Endothelial cell of umbilical vein (primary cell): ENCODE results near the gene CFAP70. TPM values are rescaled to one million over a fixed set of nuclear protein-coding genes. Genes with fewer than 3 reads are reported as not detected.

Experiments
- BruUV-seq: library from RNA; stranded (reverse); fragments of 400-500 nt; replicated peaks from 2 replicates; lab custom pipeline; 2021; lab: Mats Ljungman, UMichigan
- CTCF ChIA-PET: fragments of 300-600, 350-600 bp; sonication (Branson Sonifier 250); formaldehyde crosslinking; loops from one replicate; lab custom pipeline; 2021; ENCODE audit warnings: antibody characterized with exemption, inconsistent platforms; lab: Charles Lee
- POLR2A ChIA-PET: fragments of 300-600, 350-600 bp; sonication (Branson Sonifier 250); formaldehyde crosslinking; loops from one replicate; lab custom pipeline; 2021; ENCODE audit warnings: antibody characterized with exemption, inconsistent platforms; lab: Charles Lee
- DNase-seq: peaks from one replicate; pipeline ENCODE4 v3.0.0-alpha.2; 2011; ENCODE audit warnings: low read depth, low spot score
- FAIRE-seq: peaks from 2 replicates; lab custom pipeline; 2011; peaks lifted over from hg19 to GRCh38; lab: Jason Lieb, UNC
- H2AFZ ChIP-seq: 2 replicates; pipeline ENCODE4 v1.6.0; 2012; ENCODE audit warnings: low read depth, low read length, control low read depth, inconsistent platforms
- H3K27ac ChIP-seq: 2 replicates; pipeline ENCODE4 v1.5.1; 2011; ENCODE audit warnings: low read depth, mild to moderate bottlenecking, control low read depth, low read length, moderate library complexity; ENCODE audit not compliant: insufficient read depth
- H3K27me3 ChIP-seq, 2 experiments: 2 replicates each; pipeline versions ENCODE4 v1.6.0 to v1.6.1; 2011; ENCODE audit warnings: low read length in 2 of 2, mixed read lengths in 1 of 2; ENCODE audit not compliant: control insufficient read depth in 2 of 2, insufficient read depth in 2 of 2
- H3K36me3 ChIP-seq, 2 experiments: 2 replicates in 1 of 2; 3 replicates in 1 of 2; pipeline ENCODE4 v1.5.1; 2011; ENCODE audit warnings: low read length in 2 of 2, mild to moderate bottlenecking in 1 of 2, moderate library complexity in 1 of 2; ENCODE audit not compliant: control insufficient read depth in 2 of 2, insufficient read depth in 2 of 2; ENCODE audit errors: extremely low read depth in 1 of 2
- H3K4me1 ChIP-seq: 3 replicates; pipeline ENCODE4 v1.5.1; 2011; ENCODE audit warnings: mild to moderate bottlenecking, low read length; ENCODE audit not compliant: control insufficient read depth, insufficient read depth; ENCODE audit errors: extremely low read depth
- H3K4me2 ChIP-seq: 2 replicates; pipeline ENCODE4 v1.6.1; 2011; ENCODE audit warnings: low read length, control low read depth, mixed read lengths; ENCODE audit not compliant: insufficient read depth
- H3K4me3 ChIP-seq, 3 experiments: fragments of 200-600 bp in 1 of 3; sonication (generic), shearing (Covaris generic) in 1 of 3; replicated peaks in 1 of 3; 2 replicates each; pipeline ENCODE4 v1.5.1; 2011 to 2016; ENCODE audit warnings: control low read depth in 3 of 3, low read length in 3 of 3, mild to moderate bottlenecking in 2 of 3, inconsistent platforms in 1 of 3, low read depth in 1 of 3, moderate library complexity in 1 of 3; ENCODE audit not compliant: insufficient read depth in 1 of 3
- H3K79me2 ChIP-seq: 2 replicates; pipeline ENCODE4 v1.6.0; 2012; ENCODE audit warnings: low read length, inconsistent platforms; ENCODE audit not compliant: control insufficient read depth, insufficient read depth
- H3K9ac ChIP-seq: replicated peaks from 2 replicates; pipeline ENCODE3; 2011; ENCODE audit warnings: low read length, control low read depth; ENCODE audit not compliant: insufficient read depth; ENCODE audit errors: extremely low read depth
- H3K9me1 ChIP-seq: replicated peaks from 3 replicates; pipeline ENCODE4 v1.6.0; 2011; ENCODE audit warnings: mild to moderate bottlenecking, low read length; ENCODE audit not compliant: control insufficient read depth, insufficient read depth; ENCODE audit errors: extremely low read depth
- H3K9me3 ChIP-seq: replicated peaks from 2 replicates; pipeline ENCODE4 v1.5.1; 2012; ENCODE audit warnings: low read length, inconsistent platforms; ENCODE audit not compliant: control insufficient read depth, insufficient read depth
- H4K20me1 ChIP-seq: replicated peaks from 2 replicates; pipeline ENCODE3; 2011; ENCODE audit warnings: mild to moderate bottlenecking, low read length; ENCODE audit not compliant: control insufficient read depth, insufficient read depth; ENCODE audit errors: extremely low read depth
- EZH2 ChIP-seq: IDR thresholded peaks from 2 replicates; pipeline ENCODE4 v1.6.1; 2012; ENCODE audit warnings: borderline replicate concordance, low read depth, mild to moderate bottlenecking, moderate library complexity, low read length, inconsistent platforms; ENCODE audit not compliant: severe bottlenecking
- FOS ChIP-seq: IDR thresholded peaks from 2 replicates; pipeline ENCODE4 v1.6.1; 2011; ENCODE audit warnings: mild to moderate bottlenecking, low read length, moderate library complexity, borderline replicate concordance; ENCODE audit not compliant: insufficient read depth
- GATA2 ChIP-seq: IDR thresholded peaks from 2 replicates; pipeline ENCODE4 v1.7.0; 2011; ENCODE audit warnings: low read depth, mild to moderate bottlenecking, moderate library complexity, mixed read lengths, low read length; ENCODE audit not compliant: insufficient read length, insufficient read depth
- JUN ChIP-seq: IDR thresholded peaks from 2 replicates; pipeline ENCODE4 v1.6.1; 2011; ENCODE audit warnings: borderline replicate concordance, low read depth; ENCODE audit not compliant: insufficient read length, insufficient read depth
- MYC ChIP-seq: IDR thresholded peaks from one replicate; pipeline ENCODE4 v1.6.1; 2011; ENCODE audit warnings: mild to moderate bottlenecking, low read depth, low read length
- POLR2AphosphoS5 ChIP-seq: IDR thresholded peaks from 2 replicates; pipeline ENCODE4 v1.6.1; 2012; ENCODE audit warnings: low read depth, mild to moderate bottlenecking, control low read depth, low read length, moderate library complexity; ENCODE audit not compliant: insufficient read depth
- dilution Hi-C: fragments of 300-500 bp; cut with MboI; formaldehyde crosslinking; loops from one replicate; pipeline ENCODE4 v1.15.0; 2019; ENCODE audit warnings: low sequenced_read_pairs; ENCODE audit not compliant: extremely low pct_ligation_motif_present
- intact Hi-C: fragments of 100-400 bp; cut with micrococcal nuclease; formaldehyde crosslinking; loops from one replicate; pipeline ENCODE4 v1.10.0; 2022
- polyA plus RNA-seq, 4 experiments: library from polyadenylated mRNA; depleted of rRNA in 3 of 4; stranded (reverse) in 3 of 4; unstranded in 1 of 4; fragments of >200 nt; gene quantifications; 2 replicates each; pipeline versions ENCODE4 v1.2.1 to v1.2.3, GENCODE V29; 2011 to 2012; ENCODE audit warnings: missing spikeins in 1 of 4
- total RNA-seq: library from RNA; stranded (reverse); gene quantifications from 2 replicates; pipeline ENCODE4 v1.2.3, GENCODE V29; 2021
- TF ChIP-seq, protein P1 (sequence below): IDR thresholded peaks from 2 replicates; pipeline ENCODE4 v1.6.1; 2011; ENCODE audit not compliant: insufficient read depth, insufficient read length

CFAP70 gene
- total and polyA plus RNA-seq, 2 donors (not counting 3 experiments of a cell fraction or from before 2014, with no cell fraction given) = 0.19 to 0.27 TPM

DNA sequence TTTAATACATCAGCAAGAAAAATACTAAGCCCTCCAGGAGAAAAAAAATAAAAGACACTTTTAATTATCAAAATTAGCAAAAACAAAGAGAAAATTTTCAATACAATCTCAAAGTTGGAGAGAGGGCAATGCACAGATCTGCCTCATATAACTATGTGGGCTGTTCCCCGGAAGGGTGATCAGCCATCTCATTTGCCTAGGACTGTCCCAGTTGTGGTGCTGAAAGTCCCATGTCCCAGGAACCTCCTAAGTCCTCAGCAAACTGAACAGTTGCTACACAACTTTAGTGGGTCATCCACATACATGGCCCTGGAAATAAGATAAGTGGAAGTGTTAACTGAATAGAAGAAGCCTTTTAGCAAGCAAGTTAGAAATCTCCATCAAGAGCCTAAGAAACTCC is 14.4 kb downstream of the CFAP70 start:
- no peak for DNase-seq
- BruUV-seq = no TSS peak
- Histone ChIP-seq H3K36me3 (no peaks in the 10 kb centered on the region), H3K79me2 (no peaks in the 10 kb centered on the region), H2AFZ (no peak overlapping the region), H3K4me2 (no peak overlapping the region), H3K4me1 (no peaks in the 10 kb centered on the region), H4K20me1 (no peaks in the 10 kb centered on the region), H3K9ac (no peak overlapping the region), H3K4me3 (no peak overlapping the region), H3K27me3 (peaks cover 4 to 5% of the 10 kb centered on the region in 2 experiments), H3K9me3 (no peaks in the 10 kb centered on the region), H3K27ac (no peak overlapping the region), H3K9me1 (no peaks in the 10 kb centered on the region)
- intact Hi-C loops (no loop called here), dilution Hi-C loops (no loop called here)
- CTCF ChIA-PET = interaction anchor here (0.7 kb wide), 1 partner anchor 32 kb away, joined by 3 read pairs; no protein-coding TSS in a partner anchor
- POLR2A ChIA-PET = no interaction called here
- no peak for TF ChIP-seq MYC
- no peak for TF ChIP-seq JUN
- FAIRE-seq = no peak

DNA sequence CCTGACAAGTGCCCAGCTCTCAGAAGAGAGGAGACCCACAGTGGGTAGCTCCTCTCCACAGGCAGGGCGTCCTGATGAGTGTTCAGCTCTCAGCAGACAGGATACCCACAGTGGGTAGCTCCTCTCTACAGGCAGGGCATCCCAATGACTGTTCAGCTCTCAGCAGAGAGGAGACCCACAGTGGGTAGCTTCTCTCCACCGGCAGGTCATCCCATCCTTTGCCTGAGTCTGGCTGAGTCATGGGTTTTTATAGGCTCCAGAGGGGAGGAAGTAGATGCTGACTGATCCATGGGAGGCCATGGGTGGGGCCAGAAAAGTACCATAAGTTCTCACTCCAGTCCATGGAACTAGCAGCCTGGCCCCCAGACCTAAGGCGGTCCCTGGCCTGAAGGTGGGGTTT is 18.5 kb downstream of the CFAP70 start:
- intact Hi-C loops = no loop called here
- no peak for DNase-seq
- no peaks in the 10 kb centered on the region for H3K4me1 ChIP-seq
- H3K4me2 ChIP-seq = no peak overlapping the region
- no peak overlapping the region for H3K27ac ChIP-seq
- H3K79me2 ChIP-seq = no peaks in the 10 kb centered on the region
- TF ChIP-seq, protein P1, sequence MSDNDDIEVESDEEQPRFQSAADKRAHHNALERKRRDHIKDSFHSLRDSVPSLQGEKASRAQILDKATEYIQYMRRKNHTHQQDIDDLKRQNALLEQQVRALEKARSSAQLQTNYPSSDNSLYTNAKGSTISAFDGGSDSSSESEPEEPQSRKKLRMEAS = no peak
- TF ChIP-seq EZH2 (no peak), POLR2AphosphoS5 (no peak), JUN (no peak), GATA2 (no peak), FOS (no peak)
- no peaks in the 10 kb centered on the region for H3K9me3 ChIP-seq
- no peaks in the 10 kb centered on the region for H3K36me3 ChIP-seq
- BruUV-seq = no TSS peak
- H3K4me3 ChIP-seq = no peak overlapping the region
- no peaks in the 10 kb centered on the region for H4K20me1 ChIP-seq
- dilution Hi-C loops = no loop called here
- ChIA-PET POLR2A (no interaction called here), CTCF (interaction anchor here (0.8 to 1.2 kb wide), 2 partner anchors 58 to 76 kb away, joined by 3 to 4 read pairs; no protein-coding TSS in a partner anchor)
- FAIRE-seq = no peak
- H2AFZ ChIP-seq = no peak overlapping the region
- no peaks in the 10 kb centered on the region for H3K9me1 ChIP-seq
- no peaks in the 10 kb centered on the region for H3K27me3 ChIP-seq
- no peak overlapping the region for H3K9ac ChIP-seq
